Measurements from ENCODE around the gene TXNIP. TPM values are rescaled to one million over a fixed set of nuclear protein-coding genes. Genes with fewer than 3 reads are reported as not detected.

Gene TXNIP
- total RNA-seq, 1 experiment from 2014 or later, result 23.2 TPM

- no peak overlapping the region for H4K8ac ChIP-seq (replicated peaks; ENCODE audit: insufficient read length, low read depth, low read length)
- H3K27ac ChIP-seq (ENCODE audit: insufficient read length, low read depth, low read length), result no peak overlapping the region
- no peak overlapping the region for H3K14ac ChIP-seq (ENCODE audit: insufficient read depth, low read length)
- no peak overlapping the region for H2BK5ac ChIP-seq (ENCODE audit: insufficient read length, low read length)
- peak overlapping the region in 2 of 3 experiments; percentile 19 to 62; a peak in 3 of 7 replicates for H3K27ac Mint-ChIP-seq
- H3K9me3 Mint-ChIP-seq, result peaks cover 0 to 3% of the 10 kb centered on the region in 2 experiments; a peak in 2 of 5 replicates
- no peak overlapping the region for H3K9ac ChIP-seq (ENCODE audit: extremely low read depth, insufficient read length, low read length)
- H3K36me3 Mint-ChIP-seq (ENCODE audit: insufficient read depth in 1 of 3, low read depth in 3 of 3), result peaks cover 32 to 43% (median 32%) of the 10 kb centered on the region in 3 experiments
- no CpG with 5 or more reads among the region's 10 CpGs for WGBS (ENCODE audit: extremely low coverage, insufficient read length, low lambda C conversion rate)
- H3K23me2 ChIP-seq (ENCODE audit: insufficient read length, low read depth, low read length, poor library complexity, severe bottlenecking), result peaks cover 14% of the 10 kb centered on the region
- no peaks in the 10 kb centered on the region for H3K27me3 ChIP-seq (ENCODE audit: insufficient read depth, low read length)
- no peak overlapping the region for H3K23ac ChIP-seq (ENCODE audit: insufficient read length, low read depth, low read length)
- peaks cover 3% of the 10 kb centered on the region; the same call in 1 of the 2 replicates for H3K79me2 ChIP-seq (ENCODE audit: insufficient read depth, low read length)
- H2AK5ac ChIP-seq (ENCODE audit: insufficient read length, low read length), result no peak overlapping the region
- H2AFZ ChIP-seq (ENCODE audit: low read length), result no peak overlapping the region
- no peak overlapping the region for H4K5ac ChIP-seq (ENCODE audit: insufficient read length, low read depth, low read length)
- no peak overlapping the region for H4K91ac ChIP-seq (ENCODE audit: insufficient read length, low read depth, low read length)
- TF ChIP-seq CTCF (conservative IDR thresholded peaks at IDR 0.05), result no peak
- no peaks in the 10 kb centered on the region for H4K20me1 ChIP-seq (ENCODE audit: control insufficient read depth, insufficient read depth, insufficient read length)
- no peak overlapping the region for H2BK15ac ChIP-seq (ENCODE audit: low read depth, low read length)
- no peak overlapping the region for H3K4me2 ChIP-seq (ENCODE audit: insufficient read depth, insufficient read length, low read length)
- no peak overlapping the region for H3K56ac ChIP-seq (ENCODE audit: insufficient read length, low read depth, low read length)
- H2BK20ac ChIP-seq (ENCODE audit: low read depth, low read length, poor library complexity, severe bottlenecking), result no peak overlapping the region
- H3T11ph ChIP-seq (ENCODE audit: low read length), result no peak overlapping the region
- H2BK12ac ChIP-seq (ENCODE audit: insufficient read length, low read depth, low read length), result no peak overlapping the region
- H3K4me1 ChIP-seq (ENCODE audit: insufficient read depth, low read length), result no peaks in the 10 kb centered on the region; the same call in 1 of the 2 replicates
- no peak overlapping the region for H2BK120ac ChIP-seq (ENCODE audit: low read depth, low read length, poor library complexity, severe bottlenecking)
- no peak overlapping the region for H3K18ac ChIP-seq (ENCODE audit: insufficient read length, low read depth, low read length)
- peaks cover 7% of the 10 kb centered on the region for H3K79me1 ChIP-seq (ENCODE audit: insufficient read depth, low read depth, low read length, poor library complexity, severe bottlenecking)
- no peak overlapping the region for H3K4ac ChIP-seq (ENCODE audit: low read depth, low read length)
- no peaks in the 10 kb centered on the region for H3K9me3 ChIP-seq (ENCODE audit: control insufficient read depth, low read depth, low read length)
- H3K4me1 Mint-ChIP-seq, result peaks cover 25 to 36% of the 10 kb centered on the region in 2 experiments
- H3K27me3 Mint-ChIP-seq (ENCODE audit: low read depth), result no peaks in the 10 kb centered on the region
- no peak for DNase-seq
- H3K4me3 Mint-ChIP-seq, result peak overlapping the region in 1 of 2 experiments; percentile 23; a peak in 2 of 5 replicates
Measured at GRCh38 chr1:145991735-145992412, 4.5 kb downstream of the TXNIP start.

Measured in H9 (cell line).